K562 (cell line): ENCODE results near the gene AQP9. TPM values are rescaled to one million over a fixed set of nuclear protein-coding genes. Genes with fewer than 3 reads are reported as not detected.
A peak's percentile ranks its signal among the peaks of the same experiment; 100 is the strongest.

Experiments
- ATAC-seq: fragments of 200-7000 bp; cut with Tn5 transposase; 3 replicates; pipeline ENCODE4 v1.9.1; 2020; ENCODE audit warnings: moderate library complexity
- BruUV-seq: library from RNA; stranded (reverse); fragments of 400-500 nt; replicated peaks from 2 replicates; lab custom pipeline; 2021; lab: Mats Ljungman, UMichigan
- CTCF ChIA-PET: fragments of 300-600 bp; formaldehyde crosslinking; extraction: SDS; loops from one replicate; lab custom pipeline; 2021; ENCODE audit warnings: low intra/inter-chr PET ratio; lab: Yijun Ruan, JAX
- POLR2A ChIA-PET: fragments of 300-600, 350-650 bp; sonication (Branson Sonifier 250); formaldehyde crosslinking; extraction: SDS; loops from one replicate; lab custom pipeline; 2021; ENCODE audit warnings: antibody characterized with exemption, inconsistent platforms; lab: Yijun Ruan, JAX
- DNase-seq, 4 experiments: peaks; one replicate each; pipeline versions ENCODE4 v3.0.0 to v3.0.0-alpha.2; 2011 to 2018; ENCODE audit warnings: low spot score in 3 of 4, mixed read lengths in 3 of 4; ENCODE audit errors: extremely low read depth in 1 of 4
- FAIRE-seq: peaks from 2 replicates; lab custom pipeline; 2011; peaks lifted over from hg19 to GRCh38; lab: Jason Lieb, UNC
- H2AFZ ChIP-seq: 2 replicates; pipeline ENCODE4 v1.6.0; 2011; ENCODE audit warnings: low read depth, low read length, control low read depth, inconsistent platforms
- H3K27ac ChIP-seq: fragments of 200-600 bp; 3 replicates; pipeline ENCODE4 v1.8.0; 2011; ENCODE audit warnings: low read depth, mild to moderate bottlenecking, control low read depth, inconsistent platforms, low read length, moderate library complexity, mixed read lengths; ENCODE audit errors: extremely low read depth
- H3K27me3 ChIP-seq, 2 experiments: fragments of 300-600 bp in 1 of 2; 2 replicates in 1 of 2; 3 replicates in 1 of 2; pipeline versions ENCODE4 v1.6.0 to v1.8.0; 2011; ENCODE audit warnings: inconsistent platforms in 2 of 2, low read length in 2 of 2, mild to moderate bottlenecking in 1 of 2, mixed read lengths in 1 of 2, moderate library complexity in 1 of 2; ENCODE audit not compliant: control insufficient read depth in 2 of 2, insufficient read depth in 2 of 2
- H3K36me3 ChIP-seq: fragments of 300-600 bp; 3 replicates; pipeline ENCODE4 v1.8.0; 2011; ENCODE audit warnings: mild to moderate bottlenecking, low read length, inconsistent platforms; ENCODE audit not compliant: control insufficient read depth, insufficient read depth
- H3K4me1 ChIP-seq, 2 experiments: fragments of 200-600 bp in 1 of 2; replicated peaks in 1 of 2; 2 replicates in 1 of 2; 3 replicates in 1 of 2; pipeline versions ENCODE4 v1.5.1 to v1.8.0; 2011; ENCODE audit warnings: inconsistent platforms in 2 of 2, low read length in 2 of 2, mild to moderate bottlenecking in 1 of 2, mixed read lengths in 1 of 2, moderate library complexity in 1 of 2; ENCODE audit not compliant: control insufficient read depth in 2 of 2, insufficient read depth in 2 of 2
- H3K4me2 ChIP-seq: 2 replicates; pipeline ENCODE4 v1.6.1; 2011; ENCODE audit warnings: low read length, control low read depth, inconsistent platforms, mixed read lengths; ENCODE audit not compliant: insufficient read depth
- H3K4me3 ChIP-seq: fragments of 200-600 bp; sonication (generic), shearing (Covaris generic); 2 replicates; pipeline ENCODE4 v1.5.1; 2016; ENCODE audit warnings: control low read depth, inconsistent platforms
- H3K79me2 ChIP-seq: fragments of 200-600 bp; 3 replicates; pipeline ENCODE4 v1.8.0; 2011; ENCODE audit warnings: low read length, inconsistent platforms; ENCODE audit not compliant: control insufficient read depth, insufficient read depth
- H3K9ac ChIP-seq, 2 experiments: 2 replicates each; pipeline versions ENCODE4 v1.6.0 to v1.6.1; 2011; ENCODE audit warnings: low read depth in 2 of 2, low read length in 2 of 2, control low read depth in 1 of 2, inconsistent platforms in 1 of 2, mild to moderate bottlenecking in 1 of 2, mixed read lengths in 1 of 2; ENCODE audit not compliant: insufficient read depth in 1 of 2
- H3K9me1 ChIP-seq: one replicate; pipeline ENCODE4 v1.6.0; 2011; ENCODE audit warnings: inconsistent platforms, mild to moderate bottlenecking, low read length, moderate library complexity; ENCODE audit not compliant: control insufficient read depth, insufficient read depth
- H3K9me3 ChIP-seq: replicated peaks from 2 replicates; pipeline ENCODE4 v1.5.1; 2011; ENCODE audit warnings: low read depth, low read length, inconsistent platforms; ENCODE audit not compliant: control insufficient read depth, insufficient read depth
- H4K20me1 ChIP-seq: replicated peaks from 2 replicates; pipeline ENCODE4 v1.6.1; 2011; ENCODE audit warnings: low read length, inconsistent platforms, mixed read lengths; ENCODE audit not compliant: control insufficient read depth, insufficient read depth
- NFE2 ChIP-seq: IDR thresholded peaks from 2 replicates; pipeline ENCODE4 v1.6.1; 2014; ENCODE audit warnings: antibody characterized with exemption, low read depth
- WGBS: fragments of 100-300 bp; shearing (Covaris generic); methylation state at CpG from one replicate; pipeline ENCODE4 v1.1.6; 2016; ENCODE audit warnings: low coverage, mixed read lengths; ENCODE audit not compliant: insufficient coverage; ENCODE audit errors: missing lambda C conversion rate; 5-methylcytosine and 5-hydroxymethylcytosine counted together
- in situ Hi-C: fragments of 300-500 bp; cut with MboI; formaldehyde crosslinking; loops from 4 replicates; pipeline ENCODE4 v1.15.0; 2018; ENCODE audit warnings: inconsistent platforms, mixed read lengths
- intact Hi-C: fragments of 100-400 bp; cut with micrococcal nuclease; formaldehyde crosslinking; loops from 2 replicates; pipeline ENCODE4 v1.14.2; 2022
- polyA plus RNA-seq, 8 experiments: library from polyadenylated mRNA; depleted of rRNA in 4 of 8; stranded (reverse) in 5 of 8; unstranded in 3 of 8; fragments of >200 nt; fragmentation: Nextera tagmentation in 2 of 8; fragmentation: Illumina TruSeq in 1 of 8; extraction: Ambion mirVana in 2 of 8; extraction: Trizol in 1 of 8; gene quantifications; 2 replicates each; pipeline versions ENCODE4 v1.2.1 to v1.2.3, GENCODE V29; 2011 to 2014; ENCODE audit warnings: inconsistent platforms in 1 of 8, missing spikeins in 1 of 8
- total RNA-seq, 7 experiments: library from RNA; depleted of rRNA in 6 of 7; stranded (reverse); fragments of >200 nt in 6 of 7; fragmentation: Illumina TruSeq in 2 of 7; extraction: Trizol in 2 of 7; gene quantifications; 2 replicates each; pipeline versions ENCODE4 v1.2.1 to v1.2.3, GENCODE V29; 2011 to 2021; ENCODE audit warnings: low replicate concordance in 1 of 7
- TF ChIP-seq, protein P1 (sequence below), 2 experiments: fragments of 450-650 bp in 1 of 2; IDR thresholded peaks; 2 replicates each; pipeline ENCODE4 v1.6.1; 2011 to 2017; ENCODE audit warnings: low read depth in 2 of 2, antibody characterized with exemption in 1 of 2, borderline replicate concordance in 1 of 2, low read length in 1 of 2, mild to moderate bottlenecking in 1 of 2, mixed read lengths in 1 of 2; ENCODE audit not compliant: control insufficient read depth in 1 of 2
- TF ChIP-seq, protein P2 (sequence below): sonication (generic); formaldehyde crosslinking; IDR thresholded peaks from 2 replicates; pipeline ENCODE4 v1.8.1; 2023; ENCODE audit warnings: mild to moderate bottlenecking, missing genetic modification reagents, moderate library complexity

The AQP9 gene
- total and polyA plus RNA-seq, 9 of the 15 experiments (the other 6 are each of a cell fraction or from before 2014, with no cell fraction given) = 0.04 to 0.33 (median 0.07) TPM; not detected in 4

- Histone ChIP-seq H3K27ac (no peak overlapping the region), H3K9me1 (no peaks in the 10 kb centered on the region), H3K9me3 (no peaks in the 10 kb centered on the region), H3K79me2 (no peaks in the 10 kb centered on the region), H3K4me2 (no peak overlapping the region), H3K4me3 (no peak overlapping the region), H3K27me3 (no peaks in the 10 kb centered on the region), H4K20me1 (no peaks in the 10 kb centered on the region), H3K36me3 (no peaks in the 10 kb centered on the region), H2AFZ (no peak overlapping the region), H3K4me1 (peaks cover 0 to 11% of the 10 kb centered on the region in 2 experiments; a peak in 2 of 5 replicates), H3K9ac (no peak overlapping the region)
- FAIRE-seq = no peak
- intact Hi-C loops (no loop called here), in situ Hi-C loops (no loop called here)
- ChIA-PET CTCF (no interaction called here), POLR2A (interaction anchor here (1.4 kb wide), 1 partner anchor 73 kb away, joined by 3 read pairs; no protein-coding TSS in a partner anchor)
- ATAC-seq = no peak
- no TSS peak for BruUV-seq
- WGBS = 44% methylated on average over 1 of the region's 1 CpG
- DNase-seq = no peak
- peak; percentile 20; the same call in 1 of the 2 replicates for TF ChIP-seq NFE2
- TF ChIP-seq, protein P1, sequence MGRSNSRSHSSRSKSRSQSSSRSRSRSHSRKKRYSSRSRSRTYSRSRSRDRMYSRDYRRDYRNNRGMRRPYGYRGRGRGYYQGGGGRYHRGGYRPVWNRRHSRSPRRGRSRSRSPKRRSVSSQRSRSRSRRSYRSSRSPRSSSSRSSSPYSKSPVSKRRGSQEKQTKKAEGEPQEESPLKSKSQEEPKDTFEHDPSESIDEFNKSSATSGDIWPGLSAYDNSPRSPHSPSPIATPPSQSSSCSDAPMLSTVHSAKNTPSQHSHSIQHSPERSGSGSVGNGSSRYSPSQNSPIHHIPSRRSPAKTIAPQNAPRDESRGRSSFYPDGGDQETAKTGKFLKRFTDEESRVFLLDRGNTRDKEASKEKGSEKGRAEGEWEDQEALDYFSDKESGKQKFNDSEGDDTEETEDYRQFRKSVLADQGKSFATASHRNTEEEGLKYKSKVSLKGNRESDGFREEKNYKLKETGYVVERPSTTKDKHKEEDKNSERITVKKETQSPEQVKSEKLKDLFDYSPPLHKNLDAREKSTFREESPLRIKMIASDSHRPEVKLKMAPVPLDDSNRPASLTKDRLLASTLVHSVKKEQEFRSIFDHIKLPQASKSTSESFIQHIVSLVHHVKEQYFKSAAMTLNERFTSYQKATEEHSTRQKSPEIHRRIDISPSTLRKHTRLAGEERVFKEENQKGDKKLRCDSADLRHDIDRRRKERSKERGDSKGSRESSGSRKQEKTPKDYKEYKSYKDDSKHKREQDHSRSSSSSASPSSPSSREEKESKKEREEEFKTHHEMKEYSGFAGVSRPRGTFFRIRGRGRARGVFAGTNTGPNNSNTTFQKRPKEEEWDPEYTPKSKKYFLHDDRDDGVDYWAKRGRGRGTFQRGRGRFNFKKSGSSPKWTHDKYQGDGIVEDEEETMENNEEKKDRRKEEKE (IDR thresholded peaks at IDR 0.05; ENCODE audit: borderline replicate concordance in 1 of 2, control insufficient read depth in 1 of 2, low read depth in 2 of 2, low read length in 1 of 2) = no peak
- TF ChIP-seq, protein P2, sequence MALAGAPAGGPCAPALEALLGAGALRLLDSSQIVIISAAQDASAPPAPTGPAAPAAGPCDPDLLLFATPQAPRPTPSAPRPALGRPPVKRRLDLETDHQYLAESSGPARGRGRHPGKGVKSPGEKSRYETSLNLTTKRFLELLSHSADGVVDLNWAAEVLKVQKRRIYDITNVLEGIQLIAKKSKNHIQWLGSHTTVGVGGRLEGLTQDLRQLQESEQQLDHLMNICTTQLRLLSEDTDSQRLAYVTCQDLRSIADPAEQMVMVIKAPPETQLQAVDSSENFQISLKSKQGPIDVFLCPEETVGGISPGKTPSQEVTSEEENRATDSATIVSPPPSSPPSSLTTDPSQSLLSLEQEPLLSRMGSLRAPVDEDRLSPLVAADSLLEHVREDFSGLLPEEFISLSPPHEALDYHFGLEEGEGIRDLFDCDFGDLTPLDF (CRISPR knock-in tag) = no peak
Measured at GRCh38 chr15:58161436-58161930, 23.3 kb downstream of the AQP9 start.
